CD4-positive, alpha-beta T cell (primary cell): ENCODE measurements around the gene OLFML3. TPM values are rescaled to one million over a fixed set of nuclear protein-coding genes. Genes with fewer than 3 reads are reported as not detected.
"Not testable (repeated sequence)": the region's sequence is repeated elsewhere in the genome, so short reads cannot be mapped to it uniquely, and the experiment has no call there.

Experiments
- ATAC-seq: fragments of 200-7000 bp; cut with Tn5 transposase; one replicate; pipeline ENCODE4 v1.10.0; 2022; ENCODE audit warnings: mild to moderate bottlenecking; ENCODE audit not compliant: poor library complexity
- CTCF ChIA-PET: fragments of 350-600 bp; sonication (Branson Sonifier 250); formaldehyde crosslinking; loops from one replicate; lab custom pipeline; 2021; ENCODE audit warnings: antibody characterized with exemption, inconsistent platforms; lab: Charles Lee
- POLR2A ChIA-PET: fragments of 350-600 bp; sonication (Branson Sonifier 250); formaldehyde crosslinking; loops from one replicate; lab custom pipeline; 2021; ENCODE audit warnings: antibody characterized with exemption, inconsistent platforms; lab: Charles Lee
- DNase-seq, 14 experiments: peaks; one replicate each; pipeline ENCODE4 v3.0.0-alpha.2; 2013 to 2020; ENCODE audit warnings: mixed read lengths in 2 of 14
- H3K27ac ChIP-seq, 2 donors: one replicate each; pipeline versions ENCODE4 v1.5.1 to v1.7.0; 2013; ENCODE audit warnings: low read length in 2 of 2, low read depth in 1 of 2, mild to moderate bottlenecking in 1 of 2
- H3K27me3 ChIP-seq, 2 experiments: 1 replicate in 1 of 2; 2 replicates in 1 of 2; pipeline versions ENCODE4 v1.6.1 to v1.7.0; 2013; ENCODE audit warnings: low read length in 2 of 2, control low read depth in 1 of 2, mild to moderate bottlenecking in 1 of 2, moderate library complexity in 1 of 2; ENCODE audit not compliant: insufficient read depth in 2 of 2, control insufficient read depth in 1 of 2
- H3K36me3 ChIP-seq: one replicate; pipeline ENCODE4 v1.6.1; 2013; ENCODE audit warnings: low read length, control low read depth; ENCODE audit not compliant: insufficient read depth
- H3K4me1 ChIP-seq: one replicate; pipeline ENCODE4 v1.6.1; 2013; ENCODE audit warnings: low read length, control low read depth; ENCODE audit not compliant: insufficient read depth
- H3K4me3 ChIP-seq: one replicate; pipeline ENCODE4 v1.5.1; 2013; ENCODE audit warnings: mild to moderate bottlenecking, low read length, moderate library complexity
- H3K9me3 ChIP-seq, 2 experiments: 1 replicate in 1 of 2; 2 replicates in 1 of 2; pipeline versions ENCODE4 v1.6.1 to v1.7.0; 2013; ENCODE audit warnings: low read length in 2 of 2, mild to moderate bottlenecking in 2 of 2, control low read depth in 1 of 2, moderate library complexity in 1 of 2; ENCODE audit not compliant: control insufficient read depth in 1 of 2, insufficient read depth in 1 of 2
- H3K27ac Mint-ChIP-seq: one replicate; pipeline ENCODE4 v1.8.0; 2020; ENCODE audit warnings: mixed read lengths
- H3K27me3 Mint-ChIP-seq: one replicate; pipeline ENCODE4 v1.8.0; 2021; ENCODE audit warnings: mixed read lengths
- H3K36me3 Mint-ChIP-seq: one replicate; pipeline ENCODE4 v1.8.0; 2021; ENCODE audit warnings: low read depth, mixed read lengths
- H3K4me1 Mint-ChIP-seq: one replicate; pipeline ENCODE4 v1.8.0; 2021; ENCODE audit warnings: low read depth, mixed read lengths
- H3K4me3 Mint-ChIP-seq: one replicate; pipeline ENCODE4 v1.8.0; 2020; ENCODE audit warnings: mild to moderate bottlenecking, mixed read lengths
- H3K9me3 Mint-ChIP-seq: one replicate; pipeline ENCODE4 v1.8.0; 2020; ENCODE audit warnings: mixed read lengths
- intact Hi-C, 2 experiments: fragments of 100-400 bp; cut with DNase I in 1 of 2; cut with micrococcal nuclease in 1 of 2; formaldehyde crosslinking; loops; one replicate each; pipeline versions ENCODE4 v1.15.1 to v1.9.0; 2023 to 2025; cut with DNase I, micrococcal nuclease
- total RNA-seq, 174 experiments: library from RNA in 2 of 174; stranded (reverse) in 2 of 174; gene quantifications; one replicate each; pipeline ENCODE4 v1.2.3 and lab custom pipeline; 2021 to 2026
- TF ChIP-seq, protein P1 (sequence below): fragments of 200-600 bp; IDR thresholded peaks from one replicate; pipeline ENCODE4 v1.8.0; 2022; ENCODE audit warnings: antibody characterized with exemption, mild to moderate bottlenecking

The OLFML3 gene
- total RNA-seq, 2 experiments from 2014 or later = 0.30 to 0.31 TPM

DNA sequence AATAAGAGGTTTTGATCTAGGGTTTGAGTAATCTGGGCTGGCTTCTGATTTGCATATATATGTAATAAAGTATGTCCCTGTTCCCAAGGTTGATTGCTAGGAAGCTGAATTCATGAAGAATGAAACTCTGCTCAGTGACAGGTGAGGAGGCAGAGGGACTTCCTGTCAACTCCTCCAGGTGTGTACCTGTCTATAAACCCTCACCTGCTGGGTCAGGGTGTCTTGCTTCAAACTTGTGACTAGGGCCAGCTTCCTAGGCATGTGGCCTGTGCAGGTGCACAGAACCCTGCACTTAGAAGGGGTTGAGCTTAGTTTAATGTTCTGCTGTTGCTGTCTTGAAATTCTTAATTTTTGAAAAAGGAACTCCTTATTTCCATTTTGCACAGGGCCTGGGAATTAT lies 21.1 kb downstream of the OLFML3 start:
- Histone ChIP-seq H3K9me3 (peaks cover 0 to 5% of the 10 kb centered on the region in 2 experiments), H3K27me3 (no peaks in the 10 kb centered on the region), H3K4me3 (no peak overlapping the region), H3K4me1 (no peaks in the 10 kb centered on the region), H3K36me3 (no peaks in the 10 kb centered on the region), H3K27ac (no peak overlapping the region)
- TF ChIP-seq, protein P1, sequence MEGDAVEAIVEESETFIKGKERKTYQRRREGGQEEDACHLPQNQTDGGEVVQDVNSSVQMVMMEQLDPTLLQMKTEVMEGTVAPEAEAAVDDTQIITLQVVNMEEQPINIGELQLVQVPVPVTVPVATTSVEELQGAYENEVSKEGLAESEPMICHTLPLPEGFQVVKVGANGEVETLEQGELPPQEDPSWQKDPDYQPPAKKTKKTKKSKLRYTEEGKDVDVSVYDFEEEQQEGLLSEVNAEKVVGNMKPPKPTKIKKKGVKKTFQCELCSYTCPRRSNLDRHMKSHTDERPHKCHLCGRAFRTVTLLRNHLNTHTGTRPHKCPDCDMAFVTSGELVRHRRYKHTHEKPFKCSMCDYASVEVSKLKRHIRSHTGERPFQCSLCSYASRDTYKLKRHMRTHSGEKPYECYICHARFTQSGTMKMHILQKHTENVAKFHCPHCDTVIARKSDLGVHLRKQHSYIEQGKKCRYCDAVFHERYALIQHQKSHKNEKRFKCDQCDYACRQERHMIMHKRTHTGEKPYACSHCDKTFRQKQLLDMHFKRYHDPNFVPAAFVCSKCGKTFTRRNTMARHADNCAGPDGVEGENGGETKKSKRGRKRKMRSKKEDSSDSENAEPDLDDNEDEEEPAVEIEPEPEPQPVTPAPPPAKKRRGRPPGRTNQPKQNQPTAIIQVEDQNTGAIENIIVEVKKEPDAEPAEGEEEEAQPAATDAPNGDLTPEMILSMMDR = no peak
- H3K4me1 Mint-ChIP-seq = peaks cover 9% of the 10 kb centered on the region
- peaks cover 3% of the 10 kb centered on the region for H3K36me3 Mint-ChIP-seq
- H3K4me3 Mint-ChIP-seq = no peak overlapping the region
- CTCF ChIA-PET = no interaction called here
- H3K9me3 Mint-ChIP-seq = peaks cover 2% of the 10 kb centered on the region
- no peak for ATAC-seq
- DNase-seq = no peak
- peaks cover 16% of the 10 kb centered on the region for H3K27me3 Mint-ChIP-seq
- intact Hi-C loops = no loop called here
- H3K27ac Mint-ChIP-seq = no peak overlapping the region
- POLR2A ChIA-PET = no interaction called here

DNA sequence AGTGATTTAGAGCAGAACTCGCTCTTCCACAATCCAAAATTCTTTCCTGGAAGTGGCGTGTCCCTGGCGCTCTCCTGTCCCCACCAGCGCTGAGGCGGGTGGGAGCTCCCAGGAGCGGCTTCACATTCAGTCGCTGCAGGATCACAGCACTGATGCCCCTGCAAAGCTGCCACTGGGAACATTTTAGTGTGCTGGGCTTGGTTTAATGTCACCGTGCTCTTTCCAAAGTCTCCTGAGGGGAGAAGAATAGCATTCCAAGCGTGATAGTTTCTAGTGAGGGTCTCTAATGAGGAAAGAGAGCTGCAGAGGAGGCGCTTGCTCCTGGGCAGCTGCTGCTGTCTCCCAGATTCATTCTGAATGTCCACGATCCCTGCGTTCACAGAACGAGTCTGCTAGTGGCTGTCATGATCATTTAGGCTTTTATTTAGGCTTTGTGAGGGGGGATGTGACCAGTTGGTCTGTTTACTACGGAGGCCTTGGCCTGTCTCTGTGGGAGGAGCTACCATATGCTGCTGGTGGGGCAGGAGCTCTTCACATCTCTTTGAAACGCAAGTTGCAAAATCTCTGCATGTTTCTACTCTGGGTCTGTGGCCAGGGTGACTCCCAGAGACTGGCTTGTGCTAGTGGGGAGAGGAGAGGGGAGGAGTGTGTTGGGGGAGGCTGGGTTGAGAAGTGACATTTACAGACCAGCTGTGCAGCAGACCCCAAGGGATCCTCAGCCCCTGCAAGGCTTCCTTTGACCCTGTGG lies 23.4 kb downstream of the OLFML3 start:
- Histone ChIP-seq H3K27ac (no peak overlapping the region), H3K36me3 (no peaks in the 10 kb centered on the region), H3K9me3 (no peaks in the 10 kb centered on the region), H3K4me3 (no peak overlapping the region), H3K4me1 (no peaks in the 10 kb centered on the region), H3K27me3 (no peaks in the 10 kb centered on the region)
- intact Hi-C loops = no loop called here
- Mint-ChIP-seq H3K36me3 (no peaks in the 10 kb centered on the region), H3K27ac (no peak overlapping the region), H3K4me1 (peaks cover 8% of the 10 kb centered on the region), H3K9me3 (no peaks in the 10 kb centered on the region), H3K4me3 (no peak overlapping the region), H3K27me3 (peaks cover 16% of the 10 kb centered on the region)
- CTCF ChIA-PET = no interaction called here
- TF ChIP-seq, protein P1 = no peak
- DNase-seq (no peak), ATAC-seq (no peak)
- POLR2A ChIA-PET = no interaction called here

- ATAC-seq (no peak), DNase-seq (no peak)
- H3K36me3 Mint-ChIP-seq = no peaks in the 10 kb centered on the region
- no peak overlapping the region for H3K27ac Mint-ChIP-seq
- no peak overlapping the region for H3K4me3 Mint-ChIP-seq
- Histone ChIP-seq H3K4me3 (no peak overlapping the region), H3K36me3 (no peaks in the 10 kb centered on the region), H3K27ac (no peak overlapping the region), H3K4me1 (no peaks in the 10 kb centered on the region), H3K27me3 (no peaks in the 10 kb centered on the region), H3K9me3 (no peaks in the 10 kb centered on the region)
- ChIA-PET POLR2A (no interaction called here), CTCF (no interaction called here)
- H3K9me3 Mint-ChIP-seq = no peaks in the 10 kb centered on the region
- TF ChIP-seq, protein P1 = no peak
- peaks cover 16% of the 10 kb centered on the region for H3K27me3 Mint-ChIP-seq
- H3K4me1 Mint-ChIP-seq = peaks cover under 1% of the 10 kb centered on the region
- intact Hi-C loops = no loop called here
Measured at GRCh38 chr1:114003431-114003830, 24.2 kb downstream of the OLFML3 start.

DNA sequence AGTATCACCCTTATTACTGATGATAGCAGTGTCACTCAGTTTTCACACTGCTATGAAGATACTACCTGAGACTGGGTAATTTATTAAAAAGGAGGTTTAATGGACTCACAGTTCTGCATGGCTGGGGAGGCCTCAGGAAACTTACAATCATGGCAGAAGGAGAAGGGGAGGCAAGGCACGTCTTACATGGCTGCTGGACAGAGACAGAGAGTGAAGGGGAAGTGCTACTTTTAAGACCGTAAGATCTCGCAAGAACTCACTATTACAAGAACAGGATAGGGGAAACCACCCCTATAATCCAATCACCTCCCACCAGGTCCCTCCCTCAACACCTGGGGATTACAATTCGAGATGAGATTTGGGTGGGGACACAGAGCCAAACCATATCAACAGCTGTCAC lies 27.6 kb downstream of the OLFML3 start:
- H3K27ac Mint-ChIP-seq, H3K4me3 ChIP-seq, H3K4me1 Mint-ChIP-seq, H3K36me3 ChIP-seq, POLR2A ChIA-PET, H3K27me3 ChIP-seq, H3K9me3 Mint-ChIP-seq, CTCF ChIA-PET, H3K4me3 Mint-ChIP-seq, H3K4me1 ChIP-seq, H3K9me3 ChIP-seq, ATAC-seq, intact Hi-C loops, H3K27ac ChIP-seq, DNase-seq, H3K36me3 Mint-ChIP-seq: not testable (repeated sequence)
- peaks cover 16% of the 10 kb centered on the region for H3K27me3 Mint-ChIP-seq
